GM19025 (cell line): ENCODE data around the gene RASSF7.

Experiments
- ATAC-seq: cut with Tn5 transposase; IDR thresholded peaks from one replicate; pipeline ENCODE4 v1.9.1; 2021; ENCODE audit warnings: mild to moderate bottlenecking, low read depth, moderate library complexity; ENCODE audit not compliant: unreplicated experiment

The RASSF7 gene

GRCh38 chr11:578276-579035 is 17.7 kb downstream of the RASSF7 start:
- ATAC-seq = no peak

- no peak for ATAC-seq
Observed at GRCh38 chr11:579830-580601, 19.2 kb downstream of the RASSF7 start.

DNA sequence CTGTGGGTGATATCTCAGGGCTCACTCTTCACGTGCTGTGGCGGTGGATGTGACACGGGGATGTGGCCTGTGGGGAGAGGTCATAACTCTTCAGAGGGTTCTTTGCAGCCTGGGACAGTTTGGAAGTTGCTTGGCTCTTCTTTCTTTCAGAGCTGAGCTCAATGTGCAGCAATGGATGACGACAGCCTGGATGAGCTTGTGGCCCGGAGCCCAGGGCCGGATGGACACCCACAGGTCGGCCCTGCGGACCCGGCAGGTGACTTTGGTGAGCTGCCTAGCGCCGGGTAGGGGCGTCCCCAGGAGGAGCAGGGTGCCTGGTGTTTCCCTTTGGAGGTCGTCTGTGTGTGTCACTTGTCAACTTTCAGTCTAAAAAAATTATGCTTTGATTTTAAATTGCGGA is 20.6 kb downstream of the RASSF7 start:
- no peak for ATAC-seq

DNA sequence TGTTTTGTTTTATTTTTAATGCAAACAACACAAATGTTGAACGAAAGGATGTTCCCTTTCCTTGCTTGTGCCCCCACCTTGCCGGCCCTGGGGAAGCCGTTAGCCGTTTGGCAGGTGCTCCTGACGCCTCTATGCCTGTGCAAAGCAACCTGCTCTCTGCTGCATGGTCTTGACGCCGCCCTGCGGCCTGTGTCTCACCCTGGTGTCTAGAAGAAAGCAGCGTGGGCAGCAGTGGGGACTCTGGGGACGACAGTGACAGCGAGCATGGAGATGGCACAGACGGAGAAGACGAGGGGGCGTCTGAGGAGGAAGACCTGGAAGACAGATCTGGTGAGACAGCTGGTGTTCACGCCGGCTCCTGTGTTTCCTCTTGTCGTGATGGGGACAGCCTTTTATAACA is 21.0 kb downstream of the RASSF7 start:
- no peak for ATAC-seq

DNA sequence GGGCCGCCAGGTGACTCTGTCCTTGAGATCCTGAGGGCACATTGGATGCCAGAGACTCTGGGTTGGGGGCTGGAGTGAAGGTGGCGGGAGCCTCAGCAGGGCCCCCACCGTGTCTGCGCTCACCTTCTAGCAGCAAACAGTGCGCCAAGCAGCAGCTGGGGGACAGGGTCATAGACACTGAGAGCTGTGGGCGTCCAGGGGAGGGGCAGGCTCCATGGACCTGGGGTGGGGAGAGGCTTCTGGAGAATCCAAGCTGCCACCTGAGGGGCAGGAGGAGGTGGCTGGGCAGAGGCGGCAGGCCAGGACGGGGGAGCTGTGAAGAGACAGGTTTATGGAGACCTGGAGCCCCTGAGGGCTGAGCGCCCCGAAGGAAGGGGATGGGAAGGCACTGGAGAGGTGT is 23.5 kb downstream of the RASSF7 start:
- no peak for ATAC-seq

DNA sequence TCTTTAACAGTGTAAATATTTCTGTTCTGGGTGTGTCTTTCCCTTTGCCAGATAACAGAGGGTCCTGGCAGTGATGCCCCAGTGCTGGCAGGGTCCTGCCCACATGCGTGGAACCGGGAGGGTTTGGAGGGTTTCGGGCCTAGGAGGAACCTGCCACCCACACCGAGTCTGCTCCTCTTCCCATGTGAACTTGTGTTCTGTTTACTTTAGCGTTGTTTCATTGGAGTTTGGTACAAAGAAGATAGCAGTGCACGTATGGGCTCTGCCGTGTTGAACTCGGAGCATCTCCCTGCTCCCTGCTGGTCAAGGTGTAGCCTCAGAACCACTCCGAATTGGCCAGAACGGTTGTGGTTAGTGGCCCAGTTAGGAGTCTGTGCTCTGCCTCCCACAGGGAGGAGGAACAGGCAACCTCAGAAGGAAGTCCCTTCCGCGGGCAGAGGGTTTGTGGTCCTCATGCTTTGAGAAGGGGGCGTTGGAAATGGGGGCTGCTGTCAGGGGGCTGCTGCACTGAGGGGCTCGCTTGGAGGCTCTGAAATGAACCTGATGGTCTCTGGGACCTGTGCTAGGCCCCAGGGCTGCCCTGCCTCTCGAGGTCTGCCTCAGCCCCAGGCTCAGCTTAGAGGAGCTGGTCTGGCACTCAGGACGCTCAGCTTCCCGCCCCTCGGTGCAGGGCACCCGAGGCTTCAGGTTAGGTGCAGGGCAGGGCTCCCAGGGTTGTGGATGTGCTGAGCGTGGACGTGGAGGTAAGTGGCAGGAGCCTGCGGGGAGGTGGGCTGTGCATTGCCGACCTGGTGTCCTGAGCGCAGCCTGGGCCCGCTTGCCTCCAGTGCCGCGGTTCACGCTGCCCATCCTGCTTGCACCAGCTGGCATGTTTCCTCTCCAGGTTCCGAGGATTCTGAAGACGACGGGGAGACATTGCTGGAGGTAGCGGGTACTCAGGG is 25.9 kb downstream of the RASSF7 start:
- no peak for ATAC-seq

- no peak for ATAC-seq
Observed at GRCh38 chr11:587546-587945, 26.8 kb downstream of the RASSF7 start.

GRCh38 chr11:587978-588380 is 27.2 kb downstream of the RASSF7 start:
- no peak for ATAC-seq

DNA sequence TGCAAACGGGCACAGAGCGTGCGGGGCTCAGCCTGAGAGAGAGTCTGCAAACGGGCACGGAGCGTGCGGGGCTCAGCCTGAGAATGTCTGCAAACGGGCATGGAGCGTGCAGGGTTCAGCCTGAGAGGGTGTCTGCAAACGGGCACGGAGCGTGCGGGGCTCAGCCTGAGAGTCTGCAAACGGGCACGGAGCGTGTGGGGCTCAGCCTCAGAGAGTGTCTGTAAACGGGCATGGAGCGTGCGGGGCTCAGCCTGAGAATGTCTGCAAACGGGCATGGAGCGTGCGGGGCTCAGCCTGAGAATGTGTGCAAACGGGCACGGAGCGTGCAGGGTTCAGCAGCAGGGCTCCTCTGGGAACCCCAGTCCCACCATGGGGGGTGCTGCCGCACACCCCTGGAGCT is 29.0 kb downstream of the RASSF7 start:
- ATAC-seq = no peak

DNA sequence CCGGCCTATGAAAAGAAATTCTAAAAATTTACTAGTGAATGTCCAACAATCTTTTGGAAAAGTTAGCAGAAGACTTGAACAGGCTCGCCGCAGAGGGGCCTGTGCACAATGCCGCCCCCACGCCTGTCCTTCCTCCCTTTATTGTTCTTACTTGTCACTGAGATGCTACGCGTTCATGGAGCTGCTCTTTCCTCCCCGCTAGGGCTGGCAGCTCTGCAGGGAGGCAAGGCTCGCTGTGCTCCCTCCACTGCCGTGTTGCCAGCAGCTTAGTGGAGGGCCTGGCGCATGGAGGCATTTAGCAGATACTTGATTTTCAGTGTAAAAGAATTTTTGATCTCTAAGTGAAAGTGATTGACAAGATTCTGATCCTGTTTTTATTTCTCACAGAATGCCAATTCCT is 30.2 kb downstream of the RASSF7 start:
- no peak for ATAC-seq

- ATAC-seq = no peak
Observed at GRCh38 chr11:592501-592900, 31.7 kb downstream of the RASSF7 start.

DNA sequence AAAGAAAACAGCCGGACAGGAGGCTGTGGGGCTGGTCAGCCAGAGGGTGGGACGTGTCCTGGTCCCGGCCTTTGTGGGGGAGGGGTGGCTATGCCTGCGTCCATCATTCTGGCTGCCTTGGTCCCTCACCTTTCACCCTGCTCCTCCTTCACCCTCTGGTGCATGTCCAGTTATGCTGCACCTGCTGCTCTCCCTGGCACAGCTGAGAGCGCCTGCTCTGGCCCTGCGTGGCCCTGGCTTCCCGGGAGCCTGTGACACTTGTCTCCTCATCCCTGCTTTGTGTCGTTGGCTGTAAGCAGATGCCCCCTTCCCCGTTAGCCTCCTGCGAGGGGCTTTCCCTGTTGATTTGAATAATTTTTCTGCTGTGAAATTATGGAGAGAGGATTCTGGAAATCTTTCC is 32.1 kb downstream of the RASSF7 start:
- no peak for ATAC-seq

DNA sequence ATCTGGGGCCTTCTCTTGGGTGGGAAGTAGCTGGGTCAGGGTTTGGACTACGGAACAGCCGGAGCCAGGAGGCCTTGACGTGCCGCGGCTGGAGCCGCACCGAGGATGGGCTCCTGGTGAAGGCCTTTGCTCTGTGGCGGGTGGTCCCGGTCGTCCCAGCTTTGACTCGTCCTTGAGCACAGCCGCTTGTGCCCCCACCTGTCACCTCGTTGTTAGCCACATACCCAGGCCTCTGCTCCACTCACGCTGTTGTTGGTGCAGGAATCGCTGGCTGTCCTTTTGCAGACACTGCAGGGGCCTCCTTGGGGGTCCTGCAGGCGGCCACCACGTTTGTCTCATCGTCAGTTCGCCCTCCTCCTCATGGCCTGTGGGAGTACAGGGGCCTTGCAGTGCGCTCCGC is 32.6 kb downstream of the RASSF7 start:
- ATAC-seq = no peak

- ATAC-seq = no peak
Observed at GRCh38 chr11:595400-595799, 34.6 kb downstream of the RASSF7 start.

DNA sequence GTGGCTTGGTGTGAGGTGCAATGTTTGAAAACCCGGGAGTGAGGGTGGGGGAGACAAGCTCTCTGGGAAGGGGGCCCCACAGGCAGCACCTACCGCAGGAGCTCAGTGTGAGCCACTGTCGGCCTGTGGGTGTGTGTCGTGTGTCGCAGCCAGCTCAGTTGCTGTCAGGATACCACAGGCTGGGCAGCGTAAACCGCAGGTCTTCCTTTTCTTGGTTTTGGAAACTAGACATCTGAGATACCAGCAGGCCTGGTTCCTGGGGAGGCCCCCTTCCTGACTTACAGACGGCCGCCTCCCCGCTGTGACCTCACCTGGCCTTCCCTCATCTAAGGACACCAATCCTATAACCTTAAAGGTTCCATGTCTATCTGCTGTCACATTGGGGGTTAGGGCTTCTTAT is 35.6 kb downstream of the RASSF7 start:
- ATAC-seq = no peak

- ATAC-seq = no peak
Observed at GRCh38 chr11:597166-597725, 36.5 kb downstream of the RASSF7 start.

DNA sequence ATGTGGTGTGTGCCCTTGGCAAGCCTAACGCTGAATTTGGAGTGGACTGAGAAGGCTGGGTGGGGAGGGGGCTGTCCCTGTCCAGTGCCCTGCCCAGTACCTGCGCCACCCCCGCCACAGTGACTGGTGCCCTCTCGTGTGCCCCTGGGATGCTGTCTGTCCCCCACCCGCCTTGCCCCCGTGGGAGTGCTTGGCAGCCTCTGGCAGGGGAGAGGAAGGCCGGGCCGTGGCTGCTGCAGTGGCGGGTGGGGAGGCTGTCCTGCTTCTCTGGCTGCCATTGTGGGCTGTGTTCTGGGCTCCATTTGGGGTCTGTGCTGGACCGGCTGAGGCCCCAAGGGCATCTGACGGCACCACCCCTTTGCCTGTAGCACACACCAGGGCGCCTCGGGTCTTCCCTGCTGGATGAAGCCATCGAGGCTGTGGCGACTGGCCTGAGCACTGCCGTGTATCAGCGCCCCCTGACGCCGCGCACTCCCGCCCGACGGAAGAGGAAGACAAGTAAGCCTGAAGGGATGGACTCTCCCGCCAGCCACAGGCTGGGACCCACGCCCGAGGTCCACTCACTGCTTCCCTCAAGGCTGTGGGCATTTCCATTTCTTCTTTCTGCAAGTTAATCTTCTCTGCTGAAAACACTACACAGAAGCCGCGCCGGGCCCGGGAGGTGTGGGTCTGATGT is 37.4 kb downstream of the RASSF7 start:
- ATAC-seq = no peak

DNA sequence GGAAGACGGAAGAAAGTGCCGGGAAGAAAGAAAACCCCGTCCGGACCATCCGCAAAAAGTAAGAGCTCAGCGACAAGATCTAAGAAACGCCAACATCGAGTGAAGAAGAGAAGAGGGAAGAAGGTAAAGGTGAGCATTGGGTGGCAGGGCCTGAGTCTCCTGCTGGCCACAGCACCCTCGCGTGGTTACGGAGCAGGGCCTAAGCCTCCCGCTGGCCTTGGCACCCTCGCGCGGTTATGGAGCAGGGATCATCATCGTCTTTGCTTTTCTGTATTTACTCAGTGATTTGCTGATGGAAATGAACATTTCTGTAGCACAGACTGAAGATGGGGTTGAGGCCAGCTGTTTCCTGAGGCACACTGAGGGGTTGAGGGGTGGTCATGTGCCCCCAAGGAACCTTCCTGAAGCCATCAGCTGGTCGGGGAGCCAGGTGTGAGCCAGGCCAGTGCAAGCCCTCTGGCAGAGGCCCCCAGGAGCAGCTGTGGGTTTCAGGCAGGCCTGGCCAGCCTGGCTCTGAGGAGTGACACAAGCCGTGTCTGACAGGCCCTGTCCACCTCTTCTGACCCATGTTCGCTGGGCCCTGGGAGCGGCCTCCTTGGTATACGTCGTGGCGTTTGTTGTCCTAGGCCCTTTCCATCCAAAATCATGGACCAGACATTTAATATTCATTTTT is 40.9 kb downstream of the RASSF7 start:
- ATAC-seq = no peak

DNA sequence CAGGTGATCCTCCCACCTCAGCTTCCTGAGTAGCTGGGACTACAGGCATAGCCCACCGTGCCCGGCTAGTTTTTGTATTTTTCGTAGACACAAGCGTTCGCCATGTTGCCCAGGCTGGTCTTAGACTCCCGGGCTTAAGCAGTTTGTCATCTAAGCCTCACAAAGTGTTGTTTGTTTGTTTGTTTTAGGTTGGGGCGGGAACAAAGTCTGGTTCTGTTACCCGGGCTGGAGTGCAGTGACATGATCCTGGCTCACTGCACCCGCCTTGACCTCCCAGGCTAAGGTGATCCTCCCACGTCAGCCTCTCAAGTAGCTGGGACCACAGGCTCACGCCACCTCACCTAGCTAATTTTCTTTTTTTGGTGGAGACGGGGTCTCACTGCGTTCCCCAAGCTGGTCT is 42.4 kb downstream of the RASSF7 start:
- no peak for ATAC-seq
